Measurements from ENCODE around the gene TSPAN4.
A peak's percentile ranks its signal among the peaks of the same experiment; 100 is the strongest.

Gene TSPAN4

GRCh38 chr11:820655-821511, 21.8 kb upstream of the TSPAN4 start:
- DNase-seq (ENCODE audit: low read depth, low spot score) = no peak
- TF ChIP-seq, protein P1, sequence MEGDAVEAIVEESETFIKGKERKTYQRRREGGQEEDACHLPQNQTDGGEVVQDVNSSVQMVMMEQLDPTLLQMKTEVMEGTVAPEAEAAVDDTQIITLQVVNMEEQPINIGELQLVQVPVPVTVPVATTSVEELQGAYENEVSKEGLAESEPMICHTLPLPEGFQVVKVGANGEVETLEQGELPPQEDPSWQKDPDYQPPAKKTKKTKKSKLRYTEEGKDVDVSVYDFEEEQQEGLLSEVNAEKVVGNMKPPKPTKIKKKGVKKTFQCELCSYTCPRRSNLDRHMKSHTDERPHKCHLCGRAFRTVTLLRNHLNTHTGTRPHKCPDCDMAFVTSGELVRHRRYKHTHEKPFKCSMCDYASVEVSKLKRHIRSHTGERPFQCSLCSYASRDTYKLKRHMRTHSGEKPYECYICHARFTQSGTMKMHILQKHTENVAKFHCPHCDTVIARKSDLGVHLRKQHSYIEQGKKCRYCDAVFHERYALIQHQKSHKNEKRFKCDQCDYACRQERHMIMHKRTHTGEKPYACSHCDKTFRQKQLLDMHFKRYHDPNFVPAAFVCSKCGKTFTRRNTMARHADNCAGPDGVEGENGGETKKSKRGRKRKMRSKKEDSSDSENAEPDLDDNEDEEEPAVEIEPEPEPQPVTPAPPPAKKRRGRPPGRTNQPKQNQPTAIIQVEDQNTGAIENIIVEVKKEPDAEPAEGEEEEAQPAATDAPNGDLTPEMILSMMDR (IDR thresholded peaks at IDR 0.05; ENCODE audit: insufficient read depth, low read length, missing control alignments) = no peak
- POLR2A ChIA-PET = interaction anchor here (0.6 to 4.6 kb wide), 6 partner anchors 11 to 47 kb away, joined by 3 to 96 read pairs (median 8); partner anchors contain the start of genes CD151 and RPLP2
- CTCF ChIA-PET = interaction anchor here (1.2 to 1.7 kb wide), 2 partner anchors 11 to 13 kb away, joined by 3 to 6 read pairs; no protein-coding TSS in a partner anchor
- peak overlapping the region; percentile 72 for H3K4me3 ChIP-seq (ENCODE audit: low read depth, low read length)

GRCh38 chr11:821512-822371, 20.9 kb upstream of the TSPAN4 start:
- H3K4me3 ChIP-seq (ENCODE audit: low read depth, low read length) = peak overlapping the region; percentile 72
- DNase-seq (ENCODE audit: low read depth, low spot score) = no peak
- TF ChIP-seq, protein P1 (IDR thresholded peaks at IDR 0.05; ENCODE audit: insufficient read depth, low read length, missing control alignments) = no peak
- ChIA-PET CTCF (interaction anchor here (0.9 to 1.7 kb wide), 2 partner anchors 10 to 23 kb away, joined by 3 to 6 read pairs; no protein-coding TSS in a partner anchor), POLR2A (interaction anchor here (0.6 to 4.6 kb wide), 3 partner anchors 10 to 46 kb away, joined by 3 to 96 read pairs (median 7); partner anchors contain the start of gene CD151)

- DNase-seq (ENCODE audit: low read depth, low spot score) = no peak
- CTCF ChIA-PET = interaction anchor here (1.3 kb wide), 1 partner anchor 10 kb away, joined by 4 read pairs; no protein-coding TSS in a partner anchor
- POLR2A ChIA-PET = interaction anchor here (2.0 kb wide), 1 partner anchor 11 kb away, joined by 7 read pairs; no protein-coding TSS in a partner anchor
- no peak overlapping the region for H3K4me3 ChIP-seq (ENCODE audit: low read depth, low read length)
- TF ChIP-seq, protein P1 (IDR thresholded peaks at IDR 0.05; ENCODE audit: insufficient read depth, low read length, missing control alignments) = no peak
Observed at GRCh38 chr11:823441-824291, 19.0 kb upstream of the TSPAN4 start.

DNA sequence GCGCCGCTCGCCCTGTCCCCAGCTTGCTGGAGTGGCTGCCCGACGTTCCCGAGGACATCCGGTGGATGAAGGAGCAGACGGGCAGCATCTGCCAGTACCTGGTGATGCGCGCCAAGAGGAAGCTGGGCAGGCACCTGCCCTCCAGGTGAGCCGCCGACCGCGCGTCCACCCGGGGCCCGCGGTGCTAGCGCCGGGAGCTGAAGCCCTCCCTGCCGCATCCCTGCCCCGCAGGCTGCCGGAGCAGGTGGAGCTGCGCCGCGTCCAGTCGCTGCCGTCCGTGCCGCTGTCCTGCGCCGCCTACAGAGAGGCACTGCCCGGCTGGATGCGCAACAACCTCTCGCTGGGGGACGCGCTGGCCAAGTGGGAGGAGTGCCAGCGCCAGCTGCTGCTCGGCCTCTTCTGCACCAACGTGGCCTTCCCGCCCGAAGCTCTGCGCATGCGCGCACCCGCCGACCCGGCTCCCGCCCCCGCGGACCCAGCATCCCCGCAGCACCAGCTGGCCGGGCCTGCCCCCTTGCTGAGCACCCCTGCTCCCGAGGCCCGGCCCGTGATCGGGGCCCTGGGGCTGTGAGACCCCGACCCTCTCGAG, 18.3 kb upstream of the TSPAN4 start:
- DNase-seq (ENCODE audit: low read depth, low spot score) = no peak
- TF ChIP-seq, protein P1 (IDR thresholded peaks at IDR 0.05; ENCODE audit: insufficient read depth, low read length, missing control alignments) = no peak
- POLR2A ChIA-PET = interaction anchor here (0.8 kb wide), 1 partner anchor 11 kb away, joined by 3 read pairs; no protein-coding TSS in a partner anchor
- H3K4me3 ChIP-seq (ENCODE audit: low read depth, low read length) = no peak overlapping the region
- CTCF ChIA-PET = interaction anchor here (1.3 kb wide), 1 partner anchor 10 kb away, joined by 4 read pairs; no protein-coding TSS in a partner anchor

GRCh38 chr11:824942-825341, 17.7 kb upstream of the TSPAN4 start:
- ChIA-PET CTCF (no interaction called here), POLR2A (interaction anchor here (0.6 to 0.8 kb wide), 2 partner anchors 10 to 17 kb away, joined by 3 read pairs; no protein-coding TSS in a partner anchor)
- no peak overlapping the region for H3K4me3 ChIP-seq (ENCODE audit: low read depth, low read length)
- DNase-seq (ENCODE audit: low read depth, low spot score) = no peak
- TF ChIP-seq, protein P1 (IDR thresholded peaks at IDR 0.05; ENCODE audit: insufficient read depth, low read length, missing control alignments) = no peak

Measured in AG04449 (cell line).